HK-2 (cell line): ENCODE data around the gene ICAM1.
"Not testable (repeated sequence)": the region's sequence is repeated elsewhere in the genome, so short reads cannot be mapped to it uniquely, and the experiment has no call there.

Source experiments
- DNase-seq: peaks from one replicate; pipeline ENCODE4 v3.0.0-alpha.2; 2018; ENCODE audit not compliant: unreplicated experiment

ICAM1 gene

DNA sequence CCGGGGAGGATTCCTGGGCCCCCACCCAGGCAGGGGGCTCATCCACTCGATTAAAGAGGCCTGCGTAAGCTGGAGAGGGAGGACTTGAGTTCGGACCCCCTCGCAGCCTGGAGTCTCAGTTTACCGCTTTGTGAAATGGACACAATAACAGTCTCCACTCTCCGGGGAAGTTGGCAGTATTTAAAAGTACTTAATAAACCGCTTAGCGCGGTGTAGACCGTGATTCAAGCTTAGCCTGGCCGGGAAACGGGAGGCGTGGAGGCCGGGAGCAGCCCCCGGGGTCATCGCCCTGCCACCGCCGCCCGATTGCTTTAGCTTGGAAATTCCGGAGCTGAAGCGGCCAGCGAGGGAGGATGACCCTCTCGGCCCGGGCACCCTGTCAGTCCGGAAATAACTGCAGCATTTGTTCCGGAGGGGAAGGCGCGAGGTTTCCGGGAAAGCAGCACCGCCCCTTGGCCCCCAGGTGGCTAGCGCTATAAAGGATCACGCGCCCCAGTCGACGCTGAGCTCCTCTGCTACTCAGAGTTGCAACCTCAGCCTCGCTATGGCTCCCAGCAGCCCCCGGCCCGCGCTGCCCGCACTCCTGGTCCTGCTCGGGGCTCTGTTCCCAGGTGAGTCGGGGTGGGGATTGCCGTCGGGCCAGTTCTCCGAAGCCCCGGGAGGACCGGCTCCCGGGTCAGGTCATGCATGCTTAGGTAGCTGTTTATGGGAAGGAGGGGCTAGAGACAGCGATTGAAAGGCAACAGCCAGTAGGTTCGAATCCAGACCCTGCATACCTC, at the start of gene ICAM1:
Gene ICAM1 (plus strand): TSS at position 505 of the 779 bp plus-strand sequence. CDS start 40 bp downstream, at position 545.
- DNase-seq: peak; percentile 93

DNA sequence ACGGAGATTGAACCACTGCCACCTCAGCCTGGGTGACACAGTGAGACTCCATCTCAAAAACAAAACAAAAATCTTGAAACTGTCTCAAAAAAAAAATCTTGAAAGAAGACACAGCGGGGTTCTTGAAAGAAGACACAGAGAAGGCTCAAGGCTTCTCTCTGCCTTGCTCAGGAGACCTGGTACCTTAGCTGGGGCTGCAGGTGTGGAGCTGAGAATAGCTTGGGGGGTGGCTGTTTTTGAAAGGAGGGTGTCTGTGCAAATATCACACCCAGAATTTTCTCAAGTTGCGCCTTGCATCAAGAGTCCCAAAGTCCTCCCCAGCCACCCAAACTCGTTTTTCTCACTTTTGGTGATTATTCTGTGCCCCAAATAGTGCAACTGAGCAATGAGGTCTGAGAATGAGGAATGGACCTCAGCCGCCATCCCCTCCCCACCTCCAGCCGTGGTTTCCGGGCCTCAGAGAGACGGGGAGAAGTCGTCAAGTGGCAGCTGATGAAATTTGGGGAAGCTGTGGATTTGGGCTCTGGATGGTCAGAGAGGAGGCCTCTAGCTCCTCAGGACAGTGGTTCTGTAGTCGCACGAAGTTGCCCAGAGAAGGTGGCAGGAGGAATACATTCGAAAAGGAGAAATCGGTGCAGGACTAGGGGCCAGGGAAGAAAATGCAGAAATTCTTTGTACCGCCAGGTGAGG, 48.6 kb upstream of the ICAM1 start:
- no peak for DNase-seq

GRCh38 chr19:10223488-10224213, 47.3 kb upstream of the ICAM1 start:
- no peak for DNase-seq

GRCh38 chr19:10224337-10224736, 46.6 kb upstream of the ICAM1 start:
- no peak for DNase-seq

DNA sequence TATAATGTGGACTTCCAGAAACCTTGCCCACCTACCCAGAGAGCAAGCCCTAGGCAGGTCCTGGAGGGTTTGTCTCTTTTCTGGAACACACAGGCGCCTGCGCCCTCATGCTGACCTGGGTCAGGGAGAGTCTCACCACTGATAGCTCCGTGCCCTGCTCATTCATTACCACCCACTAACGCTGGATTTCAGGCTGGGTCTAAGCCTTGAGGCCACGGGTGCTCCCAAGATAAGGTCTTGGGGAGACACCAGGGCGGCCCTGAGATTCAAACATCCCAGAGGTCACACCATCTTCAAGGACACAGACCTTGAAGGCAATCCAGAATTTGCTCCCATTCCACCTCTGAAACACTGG, 44.9 kb upstream of the ICAM1 start:
- DNase-seq: no peak

- DNase-seq: no peak
Measured at GRCh38 chr19:10226376-10227025, 44.4 kb upstream of the ICAM1 start.

DNA sequence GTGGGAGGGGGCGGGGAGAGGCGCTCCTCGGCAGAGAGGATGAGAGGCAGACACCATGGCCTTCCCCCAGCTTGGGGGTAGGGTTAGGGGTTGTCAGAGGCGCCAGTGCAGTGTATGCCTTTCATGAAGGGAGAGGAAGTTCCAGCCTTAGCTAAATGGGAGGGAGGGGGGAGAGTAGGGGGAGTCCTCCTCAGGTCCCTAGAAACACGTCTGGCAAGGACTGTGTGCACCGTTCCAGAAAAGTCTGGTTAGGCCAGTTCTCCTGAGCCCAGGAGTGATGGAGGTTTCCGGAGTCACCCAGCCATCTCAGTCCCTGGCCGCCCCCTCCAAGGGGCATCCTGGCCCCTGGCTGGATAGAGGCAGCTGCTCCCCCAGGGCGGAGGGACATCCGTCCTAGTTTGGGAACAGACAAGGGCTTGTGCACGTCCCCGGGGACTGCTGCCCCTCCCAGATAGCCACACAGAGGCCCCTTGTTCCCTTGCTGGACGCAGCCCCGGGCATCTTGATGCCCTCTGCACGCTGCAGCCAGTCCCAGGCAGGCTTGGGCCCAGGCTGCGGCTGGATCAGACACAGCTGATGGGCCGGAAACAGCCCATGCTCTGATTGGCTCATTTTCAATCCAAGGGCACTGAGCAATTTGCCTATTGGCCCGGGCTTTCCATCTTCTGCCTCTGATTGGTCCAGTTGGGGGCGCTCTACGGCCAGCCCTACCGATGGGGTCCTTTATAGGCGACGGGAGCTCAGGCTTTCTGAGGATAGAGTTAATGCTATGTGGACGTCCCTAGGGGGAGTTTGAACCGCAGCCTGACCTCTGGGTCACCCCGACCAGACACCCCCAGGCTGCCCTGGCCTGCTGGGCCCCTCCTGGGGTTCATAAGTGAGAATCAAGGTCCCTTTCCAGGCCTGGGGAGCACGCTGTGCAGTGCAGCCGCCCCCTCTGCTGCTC, 43.6 kb upstream of the ICAM1 start:
- no peak for DNase-seq

GRCh38 chr19:10228393-10228792, 42.5 kb upstream of the ICAM1 start:
- no peak for DNase-seq

DNA sequence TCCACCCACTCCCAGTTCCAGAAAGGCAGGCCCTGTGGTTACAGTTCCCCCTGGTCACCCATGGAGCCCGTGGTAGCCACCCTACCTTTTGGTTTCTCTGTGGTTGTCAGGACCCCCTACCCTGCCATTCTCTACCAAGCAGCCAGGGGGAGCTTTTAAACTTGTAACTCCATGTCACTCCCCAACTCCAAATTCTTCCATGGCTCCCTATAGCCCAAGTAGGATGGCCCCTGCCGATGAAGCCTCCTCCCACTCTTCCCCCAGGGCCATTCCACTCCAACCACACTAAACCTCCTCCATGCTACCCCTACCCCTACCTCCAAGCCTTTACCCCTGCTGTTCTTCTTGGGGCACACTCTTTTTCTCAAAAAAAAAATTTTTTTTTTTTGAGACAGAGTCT, 42.0 kb upstream of the ICAM1 start:
- DNase-seq: no peak

- DNase-seq: no peak
Measured at GRCh38 chr19:10230173-10230860, 40.6 kb upstream of the ICAM1 start.

- peak; percentile 60 for DNase-seq
Measured at GRCh38 chr19:10230861-10231611, 39.9 kb upstream of the ICAM1 start, which contains the start of gene S1PR2. Gene S1PR2 (minus strand): TSS chr19:10231331. CDS start chr19:10224905, 6,426 bp downstream.

GRCh38 chr19:10231612-10232228, 39.2 kb upstream of the ICAM1 start:
- DNase-seq: no peak

- no peak for DNase-seq
Measured at GRCh38 chr19:10233946-10234345, 37.0 kb upstream of the ICAM1 start.

- no peak for DNase-seq
Measured at GRCh38 chr19:10235003-10235402, 35.9 kb upstream of the ICAM1 start.

- DNase-seq: not testable (repeated sequence)
Measured at GRCh38 chr19:10235409-10235808, 35.5 kb upstream of the ICAM1 start.

DNA sequence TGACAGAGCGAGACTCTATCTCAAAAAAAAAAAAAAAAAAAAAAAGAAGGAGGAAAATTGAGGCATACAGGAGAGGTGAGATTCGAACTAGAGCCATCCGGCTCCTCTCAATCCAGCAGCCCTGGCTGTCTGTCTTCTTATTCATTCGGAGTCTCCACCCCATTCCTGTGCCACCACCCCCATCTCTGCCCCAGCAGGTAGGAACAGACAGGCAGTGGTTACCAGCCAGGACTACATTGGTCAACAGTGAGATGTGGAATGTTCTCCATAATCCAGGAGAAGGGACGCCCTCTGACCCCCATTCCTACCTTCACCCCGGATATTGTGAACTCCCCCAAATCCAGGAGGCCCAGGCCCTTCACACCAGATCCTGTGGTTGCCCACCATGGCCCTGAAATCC, 33.2 kb upstream of the ICAM1 start:
- no peak for DNase-seq

GRCh38 chr19:10238172-10238783, 32.6 kb upstream of the ICAM1 start:
- DNase-seq: no peak

DNA sequence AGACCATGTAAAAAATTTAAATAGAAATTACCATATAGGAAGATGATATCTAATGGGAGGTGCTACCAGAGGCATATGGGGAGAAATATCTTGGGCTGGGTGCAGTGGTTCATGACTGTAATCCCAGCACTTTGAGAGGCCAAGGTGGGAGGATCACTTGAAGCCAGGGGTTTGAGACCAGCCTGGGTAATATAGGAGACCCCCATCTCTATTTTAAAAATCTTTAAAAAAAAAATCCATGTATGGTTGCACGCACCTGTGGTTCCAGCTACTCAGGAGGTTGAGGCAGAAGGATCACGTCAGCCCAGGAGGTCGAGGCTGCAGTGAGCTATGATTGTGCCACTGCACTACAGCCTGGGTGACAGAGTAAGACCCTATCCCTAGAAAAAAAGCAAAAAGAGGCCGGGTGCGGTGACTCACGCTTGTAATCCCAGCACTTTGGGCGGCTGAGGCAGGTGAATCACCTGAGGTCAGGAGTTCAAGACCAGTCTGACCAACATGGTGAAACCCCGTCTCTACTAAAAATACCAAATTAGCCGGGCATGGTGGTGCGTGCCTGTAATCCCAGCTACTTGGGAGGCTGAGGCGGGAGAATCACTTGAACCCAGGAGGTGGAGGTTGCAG, 29.0 kb upstream of the ICAM1 start:
- DNase-seq: not testable (repeated sequence)
